Lower leg skin (tissue), 3 donors: Measurements from ENCODE around the gene CNGA3.

Experiments used
- CTCF ChIP-seq, 3 donors: fragments of 450-650 bp; IDR thresholded peaks; one replicate each; pipeline ENCODE4 v1.5.1; 2016; ENCODE audit warnings: antibody characterized with exemption in 3 of 3, mild to moderate bottlenecking in 3 of 3, moderate library complexity in 2 of 3
- POLR2A ChIP-seq, 2 donors: fragments of 450-650 bp; IDR thresholded peaks; one replicate each; pipeline ENCODE4 v1.6.1; 2016 to 2017; ENCODE audit warnings: antibody characterized with exemption in 2 of 2, mild to moderate bottlenecking in 1 of 2, moderate library complexity in 1 of 2

GRCh38 chr2:98359986-98360385, 13.7 kb downstream of the CNGA3 start:
- TF ChIP-seq CTCF (IDR thresholded peaks at IDR 0.05) (no peak), POLR2A (IDR thresholded peaks at IDR 0.05) (no peak)
